Body of pancreas (tissue), 4 donors: ENCODE results near the gene CNTNAP5. TPM values are rescaled to one million over a fixed set of nuclear protein-coding genes. Genes with fewer than 3 reads are reported as not detected.

ENCODE experiments used
- ATAC-seq: fragments of 150-250 bp; one replicate; pipeline ENCODE4 v1.9.1; 2016
- DNase-seq, 4 donors: peaks; one replicate each; pipeline ENCODE4 v3.0.0-alpha.2; 2019
- H3K27ac ChIP-seq, 4 donors: fragments of 200-600 bp; sonication (generic); 1 replicate in 3 of 4; 2 replicates in 1 of 4; pipeline versions ENCODE4 v1.5.1 to v1.6.1; 2016 to 2019; ENCODE audit warnings: mild to moderate bottlenecking in 1 of 4, mixed read lengths in 1 of 4, moderate library complexity in 1 of 4
- H3K27me3 ChIP-seq, 2 donors: fragments of 200-600 bp; sonication (generic); one replicate each; pipeline ENCODE4 v1.6.0; 2016; ENCODE audit warnings: mild to moderate bottlenecking in 1 of 2
- H3K36me3 ChIP-seq, 2 donors: fragments of 200-600 bp; sonication (generic); replicated peaks in 1 of 2; 2 replicates each; pipeline ENCODE4 v1.5.1; 2016; ENCODE audit warnings: low read depth in 2 of 2; ENCODE audit not compliant: insufficient read depth in 1 of 2
- H3K4me1 ChIP-seq: fragments of 200-600 bp; sonication (generic); one replicate; pipeline ENCODE4 v1.6.0; 2016
- H3K4me3 ChIP-seq, 2 donors: fragments of 200-600 bp; sonication (generic); 1 replicate in 1 of 2; 2 replicates in 1 of 2; pipeline ENCODE4 v1.5.1; 2016 to 2019
- H3K9me3 ChIP-seq, 3 donors: fragments of 200-600 bp; sonication (generic); 1 replicate in 2 of 3; 2 replicates in 1 of 3; pipeline ENCODE4 v1.5.1; 2016
- POLR2A ChIP-seq, 3 donors: fragments of 450-650 bp; IDR thresholded peaks; one replicate each; pipeline ENCODE4 v1.6.1; 2016; ENCODE audit warnings: antibody characterized with exemption in 3 of 3, mild to moderate bottlenecking in 2 of 3
- WGBS, 2 donors: methylation state at CpG; one replicate each; pipeline ENCODE4 v1.1.5; 2017; 5-methylcytosine and 5-hydroxymethylcytosine counted together
- intact Hi-C: fragments of 100-400 bp; cut with DNase I; formaldehyde crosslinking; loops from one replicate; pipeline ENCODE4 v1.15.1; 2023
- total RNA-seq, 2 donors: library from RNA; depleted of rRNA; stranded (reverse); fragments of >200 nt; gene quantifications; one replicate each; pipeline ENCODE4 v1.1.0, GENCODE V29; 2016
- TF ChIP-seq, protein P1 (sequence below), 7 experiments: fragments of 450-650 bp in 4 of 7; fragments of 200-600 bp in 3 of 7; sonication (generic) in 3 of 7; IDR thresholded peaks; one replicate each; pipeline ENCODE4 v1.5.1; 2016 to 2019; ENCODE audit warnings: antibody characterized with exemption in 7 of 7

CNTNAP5 gene
- total RNA-seq, 2 donors from 2014 or later, result 0.26 to 0.33 TPM

DNA sequence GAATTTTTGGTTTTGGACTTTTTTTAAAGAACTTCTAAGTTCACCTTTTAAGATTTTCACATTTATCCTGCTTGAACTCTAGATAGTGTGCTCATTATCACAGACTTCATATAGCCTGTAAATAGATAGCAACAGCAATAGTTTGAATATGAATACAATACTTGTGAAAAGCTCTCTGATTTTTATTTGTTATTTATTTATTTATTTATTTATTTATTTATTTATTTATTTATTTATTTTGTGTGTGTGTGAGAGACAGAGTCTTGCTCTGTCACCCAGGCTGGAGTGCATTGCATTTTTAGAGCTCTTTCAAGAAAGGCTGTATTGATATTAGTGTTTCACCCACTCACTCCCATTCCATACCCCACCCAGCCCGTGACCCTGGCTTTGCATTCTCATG lies 153.6 kb downstream of the CNTNAP5 start:
- Histone ChIP-seq H3K9me3 (no peaks in the 10 kb centered on the region), H3K27ac (no peak overlapping the region), H3K4me1 (no peaks in the 10 kb centered on the region), H3K27me3 (no peaks in the 10 kb centered on the region), H3K4me3 (no peak overlapping the region), H3K36me3 (no peaks in the 10 kb centered on the region)
- no peak for ATAC-seq
- TF ChIP-seq, protein P1, sequence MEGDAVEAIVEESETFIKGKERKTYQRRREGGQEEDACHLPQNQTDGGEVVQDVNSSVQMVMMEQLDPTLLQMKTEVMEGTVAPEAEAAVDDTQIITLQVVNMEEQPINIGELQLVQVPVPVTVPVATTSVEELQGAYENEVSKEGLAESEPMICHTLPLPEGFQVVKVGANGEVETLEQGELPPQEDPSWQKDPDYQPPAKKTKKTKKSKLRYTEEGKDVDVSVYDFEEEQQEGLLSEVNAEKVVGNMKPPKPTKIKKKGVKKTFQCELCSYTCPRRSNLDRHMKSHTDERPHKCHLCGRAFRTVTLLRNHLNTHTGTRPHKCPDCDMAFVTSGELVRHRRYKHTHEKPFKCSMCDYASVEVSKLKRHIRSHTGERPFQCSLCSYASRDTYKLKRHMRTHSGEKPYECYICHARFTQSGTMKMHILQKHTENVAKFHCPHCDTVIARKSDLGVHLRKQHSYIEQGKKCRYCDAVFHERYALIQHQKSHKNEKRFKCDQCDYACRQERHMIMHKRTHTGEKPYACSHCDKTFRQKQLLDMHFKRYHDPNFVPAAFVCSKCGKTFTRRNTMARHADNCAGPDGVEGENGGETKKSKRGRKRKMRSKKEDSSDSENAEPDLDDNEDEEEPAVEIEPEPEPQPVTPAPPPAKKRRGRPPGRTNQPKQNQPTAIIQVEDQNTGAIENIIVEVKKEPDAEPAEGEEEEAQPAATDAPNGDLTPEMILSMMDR (IDR thresholded peaks at IDR 0.05), result no peak
- no peak for TF ChIP-seq POLR2A (IDR thresholded peaks at IDR 0.05)
- intact Hi-C loops, result no loop called here
- 76 to 85% methylated on average over 1 of the region's 1 CpG for WGBS, 2 donors
- no peak for DNase-seq

DNA sequence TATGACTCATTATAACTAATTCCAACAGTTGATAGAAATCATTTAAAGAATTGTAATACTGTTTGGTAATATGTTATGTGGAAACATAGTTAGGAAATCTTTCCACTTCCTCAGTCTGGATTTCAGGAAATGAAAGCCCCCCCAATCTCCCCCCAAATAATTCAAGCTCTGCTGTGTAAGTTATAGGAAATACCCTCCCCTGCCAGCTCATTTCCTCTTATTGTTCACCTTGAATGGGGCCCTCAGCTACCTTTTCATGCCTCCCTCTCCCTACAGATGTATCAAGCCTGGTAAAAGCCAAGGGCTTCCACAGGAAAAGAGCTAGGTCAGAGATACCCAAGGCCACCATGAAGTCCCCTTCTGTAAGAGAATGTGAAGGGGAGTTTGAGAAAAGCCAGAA lies 155.5 kb downstream of the CNTNAP5 start:
- no peak for ATAC-seq
- Histone ChIP-seq H3K9me3 (no peaks in the 10 kb centered on the region), H3K27ac (no peak overlapping the region), H3K4me3 (no peak overlapping the region), H3K27me3 (no peaks in the 10 kb centered on the region), H3K4me1 (peaks cover 6% of the 10 kb centered on the region), H3K36me3 (no peaks in the 10 kb centered on the region)
- no peak for TF ChIP-seq POLR2A (IDR thresholded peaks at IDR 0.05)
- TF ChIP-seq, protein P1 (IDR thresholded peaks at IDR 0.05), result no peak
- DNase-seq, result no peak
- intact Hi-C loops, result no loop called here

DNA sequence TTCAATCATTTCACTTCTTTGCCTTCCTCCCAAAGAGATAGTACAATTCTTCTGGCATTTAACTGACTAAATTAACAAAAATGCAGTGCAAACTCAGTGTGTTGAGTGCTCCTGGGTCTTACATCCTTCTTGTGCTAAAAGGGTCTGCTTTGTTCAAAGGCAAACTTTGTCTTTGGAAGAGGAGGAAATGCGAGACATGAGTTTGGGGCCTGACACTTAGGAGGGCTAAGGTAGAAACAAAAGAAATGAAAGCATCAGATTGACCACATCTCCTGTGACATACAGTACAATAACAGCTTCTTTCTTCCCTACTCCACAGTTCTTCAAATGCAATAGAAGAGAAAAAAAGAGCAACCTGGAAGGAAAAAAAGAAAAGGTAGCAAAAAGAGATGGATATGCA lies 161.7 kb downstream of the CNTNAP5 start:
- DNase-seq (no peak), ATAC-seq (no peak)
- no peak overlapping the region for H3K27ac ChIP-seq
- peaks cover 6% of the 10 kb centered on the region for H3K4me1 ChIP-seq
- no peak overlapping the region for H3K4me3 ChIP-seq
- H3K9me3 ChIP-seq, result no peaks in the 10 kb centered on the region
- intact Hi-C loops, result no loop called here
- TF ChIP-seq, protein P1 (IDR thresholded peaks at IDR 0.05), result no peak
- TF ChIP-seq POLR2A (IDR thresholded peaks at IDR 0.05), result no peak
- no peaks in the 10 kb centered on the region for H3K36me3 ChIP-seq
- H3K27me3 ChIP-seq, result no peaks in the 10 kb centered on the region
- WGBS, 2 donors, result 76 to 83% methylated on average over 1 of the region's 1 CpG

DNA sequence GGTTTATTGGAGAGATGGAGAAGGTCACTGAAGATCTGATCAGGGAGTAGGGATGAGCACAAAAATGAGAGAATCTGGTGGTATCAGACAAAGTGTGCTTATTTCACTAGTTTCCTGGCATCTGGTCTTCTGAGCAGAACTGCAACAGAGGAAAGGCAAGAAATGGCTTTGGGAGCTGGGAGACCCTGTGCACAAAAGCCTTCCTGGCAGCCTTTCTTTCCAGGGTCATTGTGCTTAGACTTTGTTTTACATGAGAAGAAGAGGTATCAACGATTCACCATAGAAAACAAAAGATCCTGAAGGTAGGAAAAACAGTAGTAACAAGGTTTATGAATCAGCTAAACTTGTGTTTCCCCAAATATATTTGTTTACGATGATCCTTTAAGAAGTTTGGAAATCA lies 162.9 kb downstream of the CNTNAP5 start:
- 47 to 53% methylated on average over 2 of the region's 2 CpGs for WGBS, 2 donors
- intact Hi-C loops, result no loop called here
- H3K27ac ChIP-seq, result no peak overlapping the region

DNA sequence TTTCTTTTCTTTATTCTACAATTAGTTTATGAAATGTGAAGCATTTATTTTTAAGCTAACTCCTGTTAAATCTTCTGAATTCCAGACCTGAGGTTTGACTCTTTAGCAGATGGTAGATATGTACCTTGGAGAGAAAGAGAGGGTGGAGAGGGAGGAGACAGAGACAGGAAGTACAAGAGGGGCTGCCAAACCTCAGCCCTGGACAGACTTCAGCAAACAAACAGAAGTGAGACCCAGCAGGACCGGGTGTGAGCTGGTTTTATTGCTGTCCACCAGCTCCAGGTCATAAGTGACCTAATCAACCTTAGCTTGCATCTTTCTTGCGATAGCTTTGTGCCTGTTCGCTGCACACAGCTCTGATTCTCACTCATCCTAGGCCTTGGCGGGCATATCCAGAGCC lies 168.6 kb downstream of the CNTNAP5 start:
- DNase-seq (no peak), ATAC-seq (no peak)
- no peaks in the 10 kb centered on the region for H3K36me3 ChIP-seq
- no peaks in the 10 kb centered on the region for H3K27me3 ChIP-seq
- intact Hi-C loops, result no loop called here
- H3K9me3 ChIP-seq, result no peaks in the 10 kb centered on the region
- no peak overlapping the region for H3K27ac ChIP-seq
- 51 to 64% methylated on average over 4 of the region's 4 CpGs for WGBS, 2 donors
- TF ChIP-seq, protein P1 (IDR thresholded peaks at IDR 0.05), result no peak
- TF ChIP-seq POLR2A (IDR thresholded peaks at IDR 0.05), result no peak
- no peaks in the 10 kb centered on the region for H3K4me1 ChIP-seq
- no peak overlapping the region for H3K4me3 ChIP-seq

More for the DNA sequence above, 162.9 kb downstream of the CNTNAP5 start:
- ATAC-seq (no peak), DNase-seq (no peak)
- H3K36me3 ChIP-seq, result no peaks in the 10 kb centered on the region
- H3K4me1 ChIP-seq, result peaks cover 6% of the 10 kb centered on the region
- no peak for TF ChIP-seq POLR2A (IDR thresholded peaks at IDR 0.05)
- TF ChIP-seq, protein P1 (IDR thresholded peaks at IDR 0.05), result no peak
- no peak overlapping the region for H3K4me3 ChIP-seq
- H3K27me3 ChIP-seq, result no peaks in the 10 kb centered on the region
- no peaks in the 10 kb centered on the region for H3K9me3 ChIP-seq
